Measurements from ENCODE around the gene TSKU.

The TSKU gene

DNA sequence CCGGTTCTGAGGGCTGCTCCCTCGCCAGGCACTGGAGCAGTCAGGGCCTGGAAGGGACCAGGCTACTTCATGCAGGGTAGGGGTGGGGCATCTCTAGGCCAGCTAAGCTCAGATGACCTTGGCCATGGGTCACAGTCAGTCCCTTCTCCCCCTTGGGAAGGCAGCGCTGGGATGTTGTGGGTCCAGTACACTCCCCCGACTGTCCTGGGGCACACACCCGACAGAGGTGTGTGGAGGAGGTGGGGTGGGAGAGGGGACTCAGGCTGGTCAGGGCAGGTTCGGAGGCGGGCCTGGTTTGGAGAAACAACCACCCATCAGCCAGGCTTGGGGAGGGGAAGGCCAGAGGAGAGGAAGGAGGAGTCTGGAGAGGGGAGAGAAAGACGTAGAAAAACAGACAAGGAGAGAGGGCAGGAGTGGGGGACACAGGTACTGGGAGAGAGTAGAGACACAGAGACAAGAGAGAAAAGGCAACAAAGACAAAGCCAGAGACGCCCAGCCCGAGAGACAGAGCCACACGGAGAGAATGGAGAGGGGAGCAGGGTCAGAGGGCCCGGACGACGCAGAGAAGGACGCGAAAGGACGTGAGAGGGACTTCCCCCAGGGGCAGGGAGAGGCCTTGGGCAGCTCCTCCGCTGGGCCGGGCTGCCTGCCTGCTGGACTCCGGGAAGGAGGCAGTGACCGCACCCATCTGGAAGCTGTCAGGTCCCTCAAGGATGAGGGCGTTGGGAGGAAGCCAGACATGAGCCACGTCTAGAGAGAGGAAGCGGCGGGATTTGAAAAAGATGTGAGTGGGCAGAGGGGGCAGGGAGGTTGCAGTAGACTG is 30.6 kb upstream of the TSKU start:
- DNase-seq (ENCODE audit: low read depth in 2 of 2), result no peak

DNA sequence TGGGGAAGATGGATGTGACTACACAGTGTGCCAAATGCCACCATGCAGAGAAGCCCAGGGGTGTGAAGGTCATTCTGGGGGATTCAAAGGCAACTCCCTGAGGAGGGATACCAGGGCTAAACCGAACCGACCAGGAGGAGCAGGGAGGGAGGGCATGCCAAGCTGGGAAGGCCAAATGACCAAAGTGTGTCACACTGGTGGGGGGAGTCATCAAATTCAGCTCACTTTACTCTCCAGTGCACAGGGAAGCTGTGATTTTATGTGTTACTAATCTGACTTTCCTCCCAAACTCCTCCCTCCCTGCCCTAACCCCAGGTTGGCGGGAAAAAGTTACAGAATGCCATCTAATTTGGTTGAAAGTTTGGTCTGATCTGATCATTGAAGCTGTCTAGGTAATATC is 29.7 kb upstream of the TSKU start:
- no peak for DNase-seq (ENCODE audit: low read depth in 2 of 2)

DNA sequence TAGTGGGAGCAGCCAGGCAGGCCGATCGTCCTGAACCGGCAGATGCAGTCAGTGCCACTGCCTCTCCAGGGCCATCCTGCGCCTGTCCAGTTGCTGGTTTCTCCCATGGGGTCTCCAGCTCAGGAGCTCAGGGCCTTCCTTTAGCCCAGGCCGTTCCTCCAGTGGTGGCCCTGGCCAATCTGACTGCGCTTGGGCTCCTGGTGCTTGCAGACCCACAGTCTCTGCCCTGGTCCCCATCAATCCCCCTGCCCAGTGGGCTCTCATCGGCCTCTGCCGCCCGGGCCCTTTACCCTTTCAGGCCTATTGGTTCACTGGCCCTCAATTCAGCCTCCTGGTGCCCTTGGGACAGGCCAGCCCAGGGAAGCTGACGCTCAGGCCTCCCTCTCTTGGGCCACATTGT is 29.2 kb upstream of the TSKU start:
- DNase-seq (ENCODE audit: low read depth in 2 of 2), result no peak

DNA sequence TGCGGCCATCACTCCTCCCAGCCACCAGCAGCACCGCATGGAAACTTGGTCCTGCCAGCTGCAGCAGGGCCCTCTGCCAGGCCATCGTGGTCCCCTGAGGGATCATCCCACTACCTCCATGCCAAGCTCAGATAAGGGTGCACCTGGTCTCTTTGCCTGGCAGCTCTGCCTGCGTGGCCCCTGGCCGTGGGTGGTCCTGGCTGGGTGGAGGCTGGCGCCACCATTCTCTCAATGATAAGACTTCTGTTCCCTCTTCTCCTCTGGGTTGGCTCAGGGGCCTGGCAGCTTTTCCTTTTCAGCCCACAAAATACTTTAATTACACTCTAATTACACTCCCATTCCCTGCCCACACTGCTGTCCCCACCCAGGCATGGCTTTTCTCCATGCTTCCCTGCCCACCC is 26.8 kb upstream of the TSKU start:
- DNase-seq (ENCODE audit: low read depth in 2 of 2), result no peak

DNA sequence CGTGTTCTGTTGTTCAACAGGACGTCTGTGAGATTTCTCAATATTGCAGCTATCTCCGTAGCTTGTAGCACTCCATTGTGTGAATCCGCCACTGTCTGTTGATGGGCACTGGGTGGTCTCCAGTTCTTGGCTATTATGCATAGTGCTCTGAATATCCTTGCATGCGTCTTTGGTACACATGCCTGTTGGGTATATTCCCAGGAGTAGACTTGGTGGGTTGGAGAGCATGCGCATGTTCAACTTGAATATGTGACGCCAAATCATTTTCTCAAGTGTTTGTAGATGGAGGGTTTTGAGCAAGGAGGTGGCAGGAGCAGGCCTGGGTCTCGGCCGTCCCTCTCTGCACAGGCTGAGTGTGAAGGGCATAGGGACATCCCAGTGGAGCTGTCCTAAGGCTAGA is 24.8 kb upstream of the TSKU start:
- no peak for DNase-seq (ENCODE audit: low read depth in 2 of 2)

DNA sequence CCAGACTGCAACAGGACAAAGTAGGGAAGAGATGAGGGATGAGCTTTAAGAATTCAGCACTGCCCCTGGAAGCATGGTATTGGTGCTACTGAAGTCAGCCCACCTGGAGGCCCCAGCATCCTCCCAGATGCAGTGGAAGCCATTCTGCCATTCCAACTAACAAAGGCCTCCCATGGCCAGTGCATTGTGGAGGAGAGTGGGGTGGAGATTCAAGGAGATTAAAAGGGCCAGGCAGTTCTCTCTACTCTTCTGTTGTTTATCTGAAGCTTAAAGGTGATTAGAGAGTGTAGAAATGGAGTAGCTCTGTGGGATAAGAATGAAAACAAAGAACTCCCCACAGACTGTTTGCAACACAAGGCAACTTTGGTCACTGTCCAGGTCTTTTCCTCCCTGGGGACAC is 24.1 kb upstream of the TSKU start:
- no peak for DNase-seq (ENCODE audit: low read depth in 2 of 2)

DNA sequence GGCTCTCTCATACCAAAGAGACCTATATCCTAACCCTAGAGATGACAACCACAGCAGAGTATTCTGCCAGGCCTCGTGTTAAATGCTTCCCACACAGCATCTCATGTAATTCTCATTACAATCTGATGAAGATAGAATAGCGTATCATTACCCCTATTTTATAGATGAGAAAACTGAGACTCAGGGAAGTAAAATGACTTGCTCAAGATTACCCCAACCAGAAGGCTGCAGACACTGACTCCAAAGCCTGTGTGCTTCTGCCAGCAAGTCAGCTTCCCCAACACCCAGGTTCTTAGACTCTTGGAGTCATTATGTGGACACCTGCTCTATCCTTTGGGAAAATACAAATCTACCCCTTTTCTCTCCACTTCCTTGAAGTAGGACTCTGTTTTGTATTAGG is 23.6 kb upstream of the TSKU start:
- DNase-seq (ENCODE audit: low read depth in 2 of 2), result no peak

DNA sequence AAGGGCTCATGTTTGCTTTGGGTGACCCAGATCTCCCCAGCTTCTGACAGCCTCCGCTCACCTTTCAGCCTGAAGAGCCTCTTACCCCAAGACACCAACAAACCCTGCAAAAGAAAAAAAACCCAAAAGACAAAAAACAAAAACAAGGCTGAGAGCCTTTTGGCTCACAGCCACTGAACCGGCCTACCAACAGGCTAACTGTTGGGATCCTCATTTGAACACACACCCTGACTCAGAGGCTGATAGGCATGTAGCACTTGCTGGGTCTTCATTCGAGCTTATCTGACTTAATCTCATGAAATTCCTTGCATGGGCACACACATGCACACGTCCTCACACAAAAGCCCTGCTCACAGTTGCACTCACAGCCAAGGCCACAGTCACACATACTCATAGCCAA is 22.9 kb upstream of the TSKU start:
- no peak for DNase-seq (ENCODE audit: low read depth in 2 of 2)

DNA sequence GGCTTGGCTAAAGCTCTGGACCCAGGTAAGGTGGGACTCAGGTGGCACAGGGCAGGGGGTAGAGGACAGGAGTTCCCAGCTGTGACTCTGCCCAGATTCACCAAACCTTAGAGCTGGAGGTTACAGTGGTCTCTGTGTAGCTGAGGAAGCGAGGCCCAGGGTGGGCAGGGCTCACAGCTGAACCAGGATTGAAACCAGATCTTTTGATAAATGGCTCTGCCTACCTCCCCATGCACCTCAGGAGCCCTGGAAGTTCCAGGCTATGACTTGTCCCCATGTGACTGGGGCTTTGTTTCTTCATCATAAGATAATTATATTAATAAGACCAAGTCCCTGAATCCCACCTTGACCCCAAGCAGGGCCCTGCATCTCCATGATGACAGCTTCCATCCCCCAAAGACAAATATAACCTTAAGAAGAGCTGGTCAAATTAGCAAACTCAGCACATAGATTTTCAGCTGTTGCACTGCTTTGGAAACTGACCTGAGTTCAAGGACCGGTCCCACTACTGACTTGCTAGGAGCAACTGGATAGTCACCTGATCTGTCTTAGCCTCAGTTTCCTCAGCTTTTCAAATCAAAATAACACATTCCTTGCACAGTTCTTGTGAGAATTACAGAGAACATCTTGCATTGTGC is 21.3 kb upstream of the TSKU start:
- no peak for DNase-seq (ENCODE audit: low read depth in 2 of 2)

DNA sequence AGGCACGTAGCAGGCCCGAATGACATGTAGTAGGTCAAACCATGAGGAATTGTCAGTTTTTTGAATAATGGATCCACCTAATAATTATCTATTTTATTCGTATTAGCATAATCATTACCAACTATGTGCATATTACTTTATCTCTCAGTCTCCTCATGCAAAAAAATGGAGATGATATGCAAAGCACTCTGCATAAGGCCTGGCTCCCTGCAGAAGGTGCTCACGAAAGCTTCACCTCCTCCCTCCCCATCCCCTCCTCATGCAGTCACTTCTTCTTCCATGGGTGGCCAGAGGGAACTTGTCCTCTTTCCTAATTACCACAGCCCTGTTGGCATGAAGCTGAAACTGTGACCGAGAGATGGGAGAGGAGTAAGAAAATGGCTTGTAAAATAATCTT is 20.8 kb upstream of the TSKU start:
- DNase-seq (ENCODE audit: low read depth in 2 of 2), result no peak

DNA sequence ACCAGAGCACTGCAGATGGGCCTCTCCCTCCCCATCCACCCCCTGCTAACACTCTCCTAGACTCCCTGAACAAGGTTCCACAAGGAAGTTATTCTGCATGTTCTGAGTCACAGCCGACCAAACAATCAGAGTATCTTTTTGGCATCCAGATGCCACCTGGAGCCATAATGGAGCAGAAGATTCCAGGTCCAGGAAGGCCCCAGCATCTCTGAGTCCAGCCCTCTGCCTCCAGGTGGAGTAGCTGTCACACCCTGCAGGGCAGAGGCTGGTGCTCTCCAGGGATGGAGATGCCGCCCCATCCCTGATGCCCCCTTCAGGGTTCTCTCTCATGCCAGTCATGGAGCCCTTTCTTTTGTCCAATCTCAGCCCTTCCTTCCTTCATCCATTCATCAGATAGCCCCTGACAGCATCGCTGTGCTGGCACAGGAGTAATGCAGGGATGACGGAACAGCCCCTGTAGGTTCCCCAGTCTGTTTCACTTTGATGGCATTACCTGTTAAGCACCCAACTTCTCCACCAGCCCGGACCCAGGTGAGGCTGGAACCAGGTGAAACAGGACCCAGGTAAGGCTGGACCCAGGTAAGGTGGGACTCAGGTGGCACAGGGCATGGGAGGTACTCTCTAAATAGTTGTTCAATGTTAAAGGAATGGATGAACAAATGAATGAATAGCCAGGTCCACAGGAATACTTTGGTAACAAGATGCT is 20.1 kb upstream of the TSKU start:
- no peak for DNase-seq (ENCODE audit: low read depth in 2 of 2)

DNA sequence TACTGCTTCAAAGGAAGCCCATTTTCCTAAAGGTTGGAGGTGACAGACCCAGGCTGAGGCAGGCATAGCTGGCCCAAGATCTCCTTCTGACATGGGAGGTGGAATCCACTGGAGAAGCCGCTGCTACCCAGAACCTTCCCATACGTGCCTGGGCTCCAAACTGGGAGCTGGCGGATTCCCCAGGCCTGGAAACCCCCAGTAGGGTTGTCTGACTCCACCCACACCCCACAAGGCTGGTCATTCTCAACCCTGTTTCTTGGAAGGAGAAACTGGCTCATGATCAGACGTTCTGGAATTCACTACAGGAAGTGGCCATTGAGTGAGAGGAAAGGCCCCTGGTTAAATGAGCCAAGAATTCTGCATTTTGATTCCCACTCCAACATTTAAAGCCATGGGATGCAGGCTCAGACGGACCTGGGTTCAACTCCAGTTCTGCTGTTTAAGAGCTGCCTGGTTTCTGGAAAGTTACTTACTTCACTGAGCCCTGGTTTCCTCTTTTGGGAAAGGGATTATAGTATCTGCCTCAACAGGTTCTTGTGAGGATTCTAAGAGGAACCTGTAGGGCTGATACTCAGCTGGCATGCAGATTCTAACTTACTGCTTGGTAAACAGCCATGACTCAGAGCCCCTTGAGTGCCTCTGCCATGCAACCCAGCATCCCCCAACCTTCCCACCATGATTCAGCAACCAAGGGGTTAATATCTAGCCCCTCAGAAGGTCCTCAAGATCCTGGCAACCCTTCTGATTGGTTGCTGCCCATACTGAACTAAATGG is 19.4 kb upstream of the TSKU start:
- DNase-seq (ENCODE audit: low read depth in 2 of 2), result no peak

DNA sequence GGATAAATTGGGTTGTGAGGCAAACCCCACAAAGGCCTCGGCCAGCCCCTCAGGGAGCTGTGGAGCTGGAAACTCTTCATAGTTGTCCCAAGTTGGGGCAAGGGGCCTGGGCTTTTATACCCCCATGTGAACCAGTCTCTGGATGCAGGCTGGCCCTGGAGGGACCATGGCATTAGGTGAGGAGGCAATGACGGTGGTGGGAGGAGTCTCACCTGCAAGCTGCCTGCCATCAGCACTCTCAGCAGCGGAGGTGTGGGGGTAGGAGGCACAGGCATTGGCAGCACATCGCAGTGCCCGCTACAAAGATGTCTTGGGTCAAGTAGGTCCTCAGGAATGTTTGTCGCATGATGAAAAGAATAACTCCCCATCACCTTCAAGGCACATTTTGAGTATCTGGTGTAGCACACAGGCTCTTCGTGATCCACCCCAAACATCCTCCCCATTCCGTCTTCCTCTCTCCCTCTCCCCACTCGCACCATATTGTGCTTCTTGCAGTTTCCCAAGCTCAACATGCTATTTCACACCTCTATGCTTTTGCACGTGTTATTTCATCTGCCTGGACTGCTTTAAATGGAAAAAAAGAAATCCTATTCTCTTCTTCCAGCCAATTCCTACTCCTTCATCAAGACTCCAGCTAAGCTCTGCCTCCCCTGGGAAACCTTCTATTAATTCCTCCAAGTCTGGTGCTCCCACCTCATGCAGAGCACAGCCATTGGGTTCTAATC is 18.1 kb upstream of the TSKU start:
- DNase-seq (ENCODE audit: low read depth in 2 of 2), result no peak

DNA sequence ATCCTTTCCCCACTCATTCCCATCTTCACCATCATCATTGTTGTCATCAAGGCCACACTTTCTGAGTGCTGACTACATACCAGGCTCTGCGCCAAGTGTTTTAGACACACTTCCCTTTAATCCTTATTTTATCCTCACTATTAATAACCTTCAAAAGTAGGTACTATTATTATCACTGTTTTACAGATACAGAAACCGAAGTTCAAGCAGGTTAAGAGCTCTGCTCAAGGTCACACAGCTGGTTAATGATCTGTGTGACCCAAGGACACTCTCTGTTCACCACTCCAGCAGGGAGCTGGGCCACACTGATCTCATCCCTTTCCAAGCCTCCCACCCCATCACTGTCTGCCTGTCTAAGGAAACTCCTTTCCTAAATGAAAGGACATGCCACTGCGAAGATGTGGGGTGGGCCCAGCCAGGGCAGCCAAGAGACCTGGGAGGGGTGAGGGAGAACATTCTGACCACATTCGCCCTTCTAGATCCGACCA is 17.2 kb upstream of the TSKU start:
- DNase-seq (ENCODE audit: low read depth in 2 of 2), result no peak

DNA sequence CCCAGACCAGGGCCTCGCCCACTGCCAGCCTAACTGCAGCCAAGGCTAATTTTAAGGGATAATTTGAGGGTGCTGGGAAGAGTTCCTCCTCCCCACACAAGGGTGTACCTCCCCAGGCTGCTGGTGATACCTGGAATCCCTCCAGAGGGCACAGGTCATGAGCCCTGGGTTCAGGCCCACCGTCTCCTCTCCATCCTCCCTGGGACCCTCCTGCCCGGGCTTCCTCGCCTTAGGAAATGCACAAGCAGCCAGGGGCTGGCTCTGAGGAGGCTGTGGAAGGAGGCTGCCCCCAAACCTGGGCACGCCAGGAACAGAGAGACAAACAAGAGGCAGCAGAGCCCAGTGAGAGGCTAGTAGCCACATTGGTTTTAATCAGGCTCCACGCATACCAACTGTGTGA is 16.6 kb upstream of the TSKU start:
- no peak for DNase-seq (ENCODE audit: low read depth in 2 of 2)

DNA sequence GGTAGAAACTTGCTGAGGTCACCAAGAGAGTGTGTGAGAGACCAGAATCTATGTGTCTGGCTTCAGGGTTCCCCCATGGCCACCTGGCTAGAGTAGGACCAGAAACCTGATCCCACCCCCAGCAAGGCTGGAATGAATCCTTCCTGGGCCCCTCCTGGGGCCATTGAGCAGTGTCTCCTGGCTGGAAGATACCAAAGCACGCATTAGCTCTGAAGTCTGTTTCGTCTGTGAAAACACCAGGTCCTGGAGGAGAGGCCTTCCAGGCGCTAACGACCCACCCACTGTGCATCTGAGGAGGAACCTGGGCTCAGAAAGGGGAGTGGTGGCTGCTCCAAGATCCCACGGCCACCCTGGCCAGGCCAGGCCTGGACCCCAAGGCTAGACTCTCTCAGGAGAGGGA is 15.5 kb upstream of the TSKU start:
- no peak for DNase-seq (ENCODE audit: low read depth in 2 of 2)

DNA sequence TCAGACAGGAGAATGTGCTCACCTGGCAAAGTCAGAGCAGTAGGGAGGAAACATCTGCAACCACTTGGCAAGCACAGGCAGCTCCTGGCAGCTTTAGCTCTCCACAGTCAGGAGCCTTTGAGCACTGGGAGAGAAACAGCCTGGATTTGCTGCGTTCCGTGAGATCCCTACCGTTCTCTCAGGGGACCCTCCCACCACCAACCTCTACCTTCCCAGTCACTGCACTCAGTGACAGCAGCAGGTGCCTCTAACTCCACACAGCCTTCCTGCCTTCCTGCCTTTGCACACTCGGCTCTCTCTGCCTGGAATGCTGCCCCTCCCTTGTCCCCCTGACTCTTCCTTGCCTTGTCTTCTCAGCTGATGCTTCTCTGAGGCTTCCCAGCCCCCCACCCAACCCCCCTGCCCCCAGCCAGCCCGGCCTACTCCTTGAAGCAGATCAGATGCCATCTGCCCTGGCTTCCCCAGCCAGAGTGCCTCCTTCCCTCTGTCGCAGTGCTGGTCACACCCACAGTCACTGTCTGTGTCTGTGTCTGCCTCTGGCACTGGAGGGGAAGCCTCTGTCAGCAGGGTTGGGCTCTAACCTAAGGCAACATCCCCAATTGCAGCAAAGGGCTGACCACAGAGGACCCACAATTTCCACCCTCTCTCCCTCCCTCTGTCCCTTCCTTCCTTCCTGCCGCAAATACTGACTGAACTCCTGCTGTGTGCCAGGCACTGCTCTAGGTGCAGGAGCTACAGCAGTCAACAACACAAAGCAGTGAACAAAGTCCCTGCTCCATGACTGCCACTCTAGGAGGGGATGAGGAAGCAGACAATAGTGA is 14.9 kb upstream of the TSKU start:
- no peak for DNase-seq (ENCODE audit: low read depth in 2 of 2)

DNA sequence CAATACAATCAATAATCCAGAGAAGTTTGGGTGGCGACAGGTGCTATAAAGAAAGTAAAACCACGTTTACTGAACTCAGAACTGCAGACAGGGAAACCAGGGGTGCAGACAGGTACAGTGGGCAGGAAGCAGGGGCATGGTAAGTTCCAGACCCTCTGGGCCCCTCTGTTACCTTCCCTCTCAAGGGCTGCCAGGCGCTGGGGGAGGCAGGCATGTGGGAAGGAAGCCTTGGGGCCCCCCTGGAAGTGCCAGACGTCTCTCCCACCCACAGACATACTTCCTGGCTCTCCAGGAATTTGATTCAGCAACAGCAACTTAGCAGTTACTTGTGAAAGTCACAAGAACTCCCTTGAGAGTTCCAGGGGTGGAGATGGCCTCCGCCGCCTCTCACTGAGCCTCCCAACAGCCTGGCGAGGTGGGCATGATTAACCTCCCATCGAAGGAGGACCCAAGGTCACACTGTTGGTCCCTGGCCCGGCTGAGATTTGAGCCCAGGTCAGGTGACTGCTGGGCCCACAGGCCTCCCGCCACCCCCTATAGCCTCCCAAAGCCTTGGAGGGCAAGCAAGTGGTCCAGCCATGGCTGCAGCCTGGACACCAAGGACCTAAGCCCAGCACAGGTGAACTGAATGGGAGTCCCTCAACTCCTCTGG is 14.1 kb upstream of the TSKU start:
- no peak for DNase-seq (ENCODE audit: low read depth in 2 of 2)

DNA sequence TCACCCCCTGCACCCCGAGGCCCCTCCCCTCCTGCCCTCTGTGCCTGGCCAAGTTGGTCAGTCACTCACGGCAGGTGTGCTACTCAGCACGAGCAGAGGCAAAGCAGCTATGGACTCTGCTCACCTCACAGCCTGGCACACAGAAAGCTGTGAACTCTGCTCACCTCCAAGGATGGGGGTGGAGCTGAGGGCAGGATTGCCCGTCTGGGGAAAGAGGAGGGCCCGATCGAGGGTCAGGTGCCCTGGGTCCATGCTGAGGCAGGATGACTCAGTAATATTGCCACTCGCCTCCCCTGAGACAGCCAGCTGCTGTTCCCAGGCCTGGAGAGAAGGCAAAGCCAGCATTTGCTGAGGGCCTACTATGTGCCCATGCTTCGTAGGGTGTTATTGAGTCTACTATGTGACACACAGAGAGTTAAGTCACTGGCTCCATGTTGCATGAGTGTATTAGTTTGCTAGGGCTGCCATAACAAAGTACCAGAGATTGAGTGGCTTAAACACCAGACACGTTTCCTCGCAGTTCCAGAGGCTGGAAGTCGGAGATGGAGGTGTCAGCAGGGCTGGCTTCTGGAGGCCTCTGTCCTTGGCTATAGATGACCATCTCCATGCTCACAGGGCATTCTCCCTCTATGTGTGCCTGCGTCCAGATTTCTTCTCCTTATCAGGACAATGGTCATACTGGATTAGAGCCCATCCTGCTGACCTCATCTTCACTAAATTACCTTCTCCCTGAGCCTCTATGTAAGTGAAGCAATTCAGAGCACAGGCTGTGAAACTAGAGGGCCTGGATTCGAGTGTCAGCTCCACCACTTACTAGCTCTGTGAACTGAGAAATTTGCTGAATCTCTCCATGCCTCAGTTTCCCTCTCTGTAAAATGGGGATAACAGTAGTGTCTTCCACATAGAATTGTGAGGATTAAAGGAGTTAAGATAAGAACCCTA is 13.2 kb upstream of the TSKU start:
- DNase-seq (ENCODE audit: low read depth in 2 of 2), result no peak

All from stimulated activated CD8-positive, alpha-beta memory T cell treated with anti-CD3 and anti-CD28 coated beads, Interleukin-2, amount 100 ng/mL, for 48 hours (primary cell).